Measurements from ENCODE around the gene CRELD2.

DNA sequence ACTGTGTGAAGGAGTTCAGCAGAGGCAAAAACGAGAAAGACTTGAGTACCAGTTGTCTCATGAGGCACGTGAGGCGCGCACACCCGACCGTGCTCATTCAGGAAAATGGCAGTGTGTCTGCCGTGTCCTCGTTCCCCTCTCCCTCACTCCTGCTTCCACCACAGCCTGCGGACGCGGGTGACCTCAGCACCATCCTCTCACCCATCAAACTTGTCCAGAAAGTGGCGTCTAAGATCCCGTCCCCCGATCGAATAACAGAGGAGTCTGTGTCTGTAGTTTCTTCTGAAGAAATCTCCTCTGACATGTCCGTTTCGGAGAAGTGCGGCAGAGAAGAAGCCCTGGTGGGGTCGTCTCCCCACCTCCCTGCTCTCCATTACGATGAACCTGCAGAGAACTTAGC lies 34.4 kb upstream of the CRELD2 start:
- no peak for TF ChIP-seq ZNF274 (IDR thresholded peaks at IDR 0.05; ENCODE audit: borderline replicate concordance, extremely low read depth, low read length)
- no peak for TF ChIP-seq BACH1 (IDR thresholded peaks at IDR 0.05; ENCODE audit: low read length)
- no peak for TF ChIP-seq HDAC6 (IDR thresholded peaks at IDR 0.05; ENCODE audit: low read depth, low read length)
- TF ChIP-seq ASH2L (IDR thresholded peaks at IDR 0.05; ENCODE audit: low read length) = no peak
- TF ChIP-seq CEBPB (IDR thresholded peaks at IDR 0.05; ENCODE audit: low read depth, low read length) = no peak
- TF ChIP-seq, protein P1, sequence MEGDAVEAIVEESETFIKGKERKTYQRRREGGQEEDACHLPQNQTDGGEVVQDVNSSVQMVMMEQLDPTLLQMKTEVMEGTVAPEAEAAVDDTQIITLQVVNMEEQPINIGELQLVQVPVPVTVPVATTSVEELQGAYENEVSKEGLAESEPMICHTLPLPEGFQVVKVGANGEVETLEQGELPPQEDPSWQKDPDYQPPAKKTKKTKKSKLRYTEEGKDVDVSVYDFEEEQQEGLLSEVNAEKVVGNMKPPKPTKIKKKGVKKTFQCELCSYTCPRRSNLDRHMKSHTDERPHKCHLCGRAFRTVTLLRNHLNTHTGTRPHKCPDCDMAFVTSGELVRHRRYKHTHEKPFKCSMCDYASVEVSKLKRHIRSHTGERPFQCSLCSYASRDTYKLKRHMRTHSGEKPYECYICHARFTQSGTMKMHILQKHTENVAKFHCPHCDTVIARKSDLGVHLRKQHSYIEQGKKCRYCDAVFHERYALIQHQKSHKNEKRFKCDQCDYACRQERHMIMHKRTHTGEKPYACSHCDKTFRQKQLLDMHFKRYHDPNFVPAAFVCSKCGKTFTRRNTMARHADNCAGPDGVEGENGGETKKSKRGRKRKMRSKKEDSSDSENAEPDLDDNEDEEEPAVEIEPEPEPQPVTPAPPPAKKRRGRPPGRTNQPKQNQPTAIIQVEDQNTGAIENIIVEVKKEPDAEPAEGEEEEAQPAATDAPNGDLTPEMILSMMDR (IDR thresholded peaks at IDR 0.05; ENCODE audit: control extremely low read depth in 1 of 3, insufficient read depth in 1 of 3, low read depth in 1 of 3, low read length in 3 of 3) = no peak
